ES-I3 (cell line): Measurements from ENCODE around the gene DNALI1.
"Not testable (repeated sequence)": the region's sequence is repeated elsewhere in the genome, so short reads cannot be mapped to it uniquely, and the experiment has no call there.

ENCODE experiments used
- H3K36me3 ChIP-seq: 2 replicates; pipeline ENCODE4 v1.6.1; 2013; ENCODE audit warnings: mild to moderate bottlenecking, low read length, control low read depth, moderate library complexity; ENCODE audit not compliant: insufficient read depth
- H3K4me1 ChIP-seq: 2 replicates; pipeline ENCODE4 v1.6.1; 2013; ENCODE audit warnings: mild to moderate bottlenecking, control low read depth, low read length; ENCODE audit not compliant: insufficient read depth
- H3K9ac ChIP-seq: 2 replicates; pipeline ENCODE4 v1.6.1; 2013; ENCODE audit warnings: low read depth, mild to moderate bottlenecking, low read length, moderate library complexity
- H3K9me3 ChIP-seq: 2 replicates; pipeline ENCODE4 v1.6.1; 2013; ENCODE audit warnings: mild to moderate bottlenecking, low read length, moderate library complexity; ENCODE audit not compliant: control insufficient read depth, insufficient read depth

The DNALI1 gene

DNA sequence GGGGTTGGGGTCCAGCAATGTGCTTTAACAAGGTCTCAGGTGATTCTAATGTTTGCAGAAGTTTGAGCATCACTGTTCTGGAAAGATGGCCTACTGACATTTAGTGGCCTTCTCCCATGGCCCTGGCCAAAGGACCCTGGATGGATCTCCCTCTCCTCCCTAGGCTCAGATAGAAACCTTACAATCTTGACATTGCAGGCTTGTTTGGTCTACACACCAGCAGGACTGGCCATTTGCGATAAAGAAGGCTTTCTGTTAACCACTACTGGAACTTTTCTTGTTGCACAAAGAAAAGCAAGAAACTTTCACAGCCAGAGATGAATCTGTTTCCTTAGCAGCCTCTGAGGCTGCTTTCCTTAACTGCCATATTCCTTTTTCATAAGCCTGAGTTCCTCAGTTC lies 6.2 kb downstream of the DNALI1 start:
- peaks cover 29% of the 10 kb centered on the region for H3K36me3 ChIP-seq
- no peak overlapping the region for H3K9ac ChIP-seq
- H3K4me1 ChIP-seq = no peaks in the 10 kb centered on the region
- H3K9me3 ChIP-seq = no peaks in the 10 kb centered on the region

DNA sequence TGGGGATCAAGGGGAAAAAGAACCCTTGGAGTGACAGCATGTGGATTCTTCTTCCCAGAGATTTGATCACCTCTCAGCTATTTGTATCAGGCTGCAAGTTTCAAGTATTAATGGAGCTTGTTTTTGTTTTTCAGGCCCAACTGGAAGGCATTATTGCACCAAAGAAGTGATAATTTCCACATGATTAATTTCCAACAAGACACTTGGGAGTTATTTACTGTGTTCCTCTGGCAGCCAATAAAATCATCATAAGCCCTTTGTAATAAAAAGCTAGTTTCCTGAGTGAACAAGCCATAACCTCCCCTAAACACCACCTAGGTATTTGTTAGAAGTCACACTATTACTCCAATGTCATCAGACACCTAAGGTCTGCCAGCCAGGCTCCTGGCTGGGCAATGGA lies 8.2 kb downstream of the DNALI1 start:
- Histone ChIP-seq H3K9ac (no peak overlapping the region), H3K4me1 (no peaks in the 10 kb centered on the region), H3K36me3 (peaks cover 46% of the 10 kb centered on the region), H3K9me3 (no peaks in the 10 kb centered on the region)

DNA sequence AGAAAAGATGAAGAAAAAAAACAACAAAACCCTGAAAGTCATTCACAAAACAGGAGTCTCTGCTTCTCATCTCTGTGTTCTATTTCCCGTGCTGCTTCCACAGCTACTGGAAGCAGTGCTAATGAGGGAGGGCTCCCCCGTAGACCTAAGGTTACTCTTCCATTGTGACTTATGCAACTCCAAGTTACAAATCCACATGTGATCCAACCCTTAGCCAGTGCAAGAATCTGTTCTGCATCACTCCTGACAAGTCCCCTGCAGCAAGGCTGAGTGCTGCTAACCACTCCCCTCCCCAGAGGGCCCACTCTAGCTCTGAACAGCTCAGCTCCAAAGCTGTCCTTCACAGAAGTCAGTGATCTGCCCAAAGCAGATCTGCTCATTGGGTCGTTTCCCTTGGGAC lies 10.3 kb downstream of the DNALI1 start:
- H3K9me3 ChIP-seq = no peaks in the 10 kb centered on the region
- peaks cover 53% of the 10 kb centered on the region for H3K36me3 ChIP-seq
- H3K4me1 ChIP-seq = no peaks in the 10 kb centered on the region
- no peak overlapping the region for H3K9ac ChIP-seq

DNA sequence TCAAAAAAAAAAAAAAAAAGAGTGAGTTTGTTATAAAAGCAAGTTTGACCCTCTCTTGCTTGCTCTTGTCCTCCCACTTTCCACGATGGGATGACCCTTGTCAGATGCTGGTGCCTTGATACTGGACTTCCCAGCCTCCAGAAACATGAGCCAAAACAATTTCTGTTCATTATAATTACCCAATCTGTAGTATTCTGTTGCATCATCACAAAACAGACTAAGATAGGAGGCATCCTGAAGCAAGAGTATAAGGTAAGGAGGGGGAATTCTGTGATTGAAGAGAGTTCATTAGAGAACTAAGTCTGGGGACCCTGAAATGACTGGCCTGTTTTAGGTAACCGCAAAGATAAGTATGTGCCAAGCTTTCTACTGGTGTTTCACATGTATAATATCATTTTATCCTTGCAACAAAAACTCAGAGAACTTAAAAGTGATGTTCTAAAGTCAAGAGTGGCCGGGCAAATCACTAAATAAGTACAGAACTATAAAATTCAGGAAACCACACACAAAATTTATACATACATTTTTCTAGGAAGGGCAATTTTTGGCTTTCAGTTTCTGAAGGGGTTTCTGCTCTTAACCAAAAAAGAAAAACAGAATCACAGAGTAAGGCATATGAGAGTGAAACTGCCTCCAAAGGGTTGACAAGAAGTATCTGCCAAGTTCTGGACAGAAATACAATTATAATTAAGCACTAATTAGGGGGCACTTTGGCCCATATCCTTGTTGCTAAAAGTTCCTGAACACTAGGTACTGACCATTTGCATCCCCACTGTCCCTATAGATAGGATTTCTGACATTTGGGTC lies 14.0 kb downstream of the DNALI1 start:
- H3K36me3 ChIP-seq = peaks cover 72% of the 10 kb centered on the region
- H3K4me1 ChIP-seq = no peaks in the 10 kb centered on the region
- H3K9me3 ChIP-seq = no peaks in the 10 kb centered on the region
- no peak overlapping the region for H3K9ac ChIP-seq

DNA sequence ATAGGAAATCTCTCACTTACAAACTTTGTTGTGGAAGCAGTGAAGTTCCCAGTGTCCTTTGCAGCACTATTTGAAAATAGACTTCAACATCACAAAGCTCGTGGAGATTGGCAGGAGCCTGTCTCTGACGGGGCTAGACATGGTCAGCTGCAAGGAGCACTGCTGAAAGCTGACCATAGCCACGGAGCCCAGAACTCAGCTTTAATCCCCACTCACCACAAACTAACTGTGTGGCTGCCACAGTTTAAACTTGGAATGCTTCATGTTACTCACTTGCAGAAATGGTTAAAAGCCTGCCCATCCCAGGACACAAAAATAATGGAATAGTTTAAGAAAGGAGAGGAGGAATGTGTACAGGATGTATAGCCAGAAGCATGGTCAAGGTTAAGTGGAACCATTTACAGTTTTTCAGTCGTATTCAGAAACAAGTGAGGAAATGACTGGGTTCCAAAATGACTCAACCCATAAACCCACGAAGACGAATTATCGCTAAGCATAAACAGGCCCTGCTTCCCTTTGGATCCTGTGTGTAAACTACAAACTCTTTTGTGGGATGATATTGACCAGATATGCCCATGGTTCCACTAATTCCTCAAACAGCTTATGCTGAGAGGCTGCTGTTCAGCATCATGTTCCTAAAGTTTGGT lies 18.2 kb downstream of the DNALI1 start:
- Histone ChIP-seq H3K9ac (no peak overlapping the region), H3K9me3 (no peaks in the 10 kb centered on the region), H3K4me1 (no peaks in the 10 kb centered on the region), H3K36me3 (peaks cover 44% of the 10 kb centered on the region)

DNA sequence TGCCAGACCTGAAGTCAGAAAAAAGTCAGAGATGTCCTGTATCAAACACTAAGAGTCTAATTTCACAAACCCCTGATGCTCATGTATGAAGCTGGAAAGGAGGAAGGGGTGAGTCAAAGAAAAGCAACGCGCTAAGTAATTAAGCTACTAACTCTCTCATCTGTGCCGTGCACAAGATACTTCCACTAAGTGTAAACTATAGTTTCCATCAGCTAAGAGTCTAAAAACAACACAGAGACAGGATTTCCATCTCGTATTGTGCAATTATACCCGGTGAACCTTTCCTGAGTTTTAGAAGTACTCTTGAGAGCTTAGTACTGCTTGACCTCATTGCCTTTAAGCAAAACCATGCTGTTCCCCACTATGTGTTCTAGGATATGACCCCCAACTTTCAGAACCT lies 19.0 kb downstream of the DNALI1 start:
- peaks cover 47% of the 10 kb centered on the region for H3K36me3 ChIP-seq
- no peaks in the 10 kb centered on the region for H3K9me3 ChIP-seq
- no peaks in the 10 kb centered on the region for H3K4me1 ChIP-seq
- no peak overlapping the region for H3K9ac ChIP-seq

DNA sequence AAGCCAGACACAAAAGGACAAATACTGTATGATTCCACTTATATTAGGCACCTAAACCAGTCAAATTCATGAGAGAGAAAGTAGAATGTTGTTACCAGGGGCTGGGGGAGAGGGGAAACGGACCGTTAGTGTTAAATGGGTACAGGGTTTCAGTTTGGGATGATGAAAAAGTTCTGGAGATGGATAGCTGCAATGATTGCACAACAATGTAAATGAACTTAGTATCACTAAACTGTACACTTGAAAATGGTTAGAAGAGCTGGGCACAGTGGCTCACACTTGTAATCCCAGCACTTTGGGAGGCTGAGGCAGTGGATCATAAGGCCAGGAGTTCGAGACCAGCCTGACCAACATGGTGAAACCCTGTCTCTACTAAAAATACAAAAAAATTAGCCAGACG lies 27.8 kb downstream of the DNALI1 start:
- H3K36me3 ChIP-seq = peaks cover 35% of the 10 kb centered on the region
- not testable (repeated sequence) for H3K9ac ChIP-seq, H3K9me3 ChIP-seq, H3K4me1 ChIP-seq

DNA sequence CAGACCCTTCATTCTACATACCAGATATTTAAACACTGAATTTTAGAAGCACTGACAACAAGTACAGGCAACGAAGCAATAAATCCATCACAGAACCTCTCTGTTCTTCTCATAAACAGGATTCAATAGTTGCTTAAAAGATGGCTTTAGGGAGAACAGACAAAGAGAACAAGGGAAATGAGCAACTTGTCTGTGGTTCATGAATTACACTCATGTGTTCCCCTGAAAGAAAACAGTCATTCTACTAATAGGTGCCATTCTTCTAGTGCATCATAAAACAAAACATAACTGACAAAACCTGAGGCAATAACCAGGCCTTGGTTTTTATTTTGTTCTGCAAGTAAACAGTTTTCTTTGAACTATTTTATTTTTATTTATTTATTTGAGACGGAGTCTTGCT lies 32.2 kb downstream of the DNALI1 start:
- Histone ChIP-seq H3K4me1 (no peaks in the 10 kb centered on the region), H3K9me3 (no peaks in the 10 kb centered on the region), H3K9ac (no peak overlapping the region), H3K36me3 (peaks cover 39% of the 10 kb centered on the region)

DNA sequence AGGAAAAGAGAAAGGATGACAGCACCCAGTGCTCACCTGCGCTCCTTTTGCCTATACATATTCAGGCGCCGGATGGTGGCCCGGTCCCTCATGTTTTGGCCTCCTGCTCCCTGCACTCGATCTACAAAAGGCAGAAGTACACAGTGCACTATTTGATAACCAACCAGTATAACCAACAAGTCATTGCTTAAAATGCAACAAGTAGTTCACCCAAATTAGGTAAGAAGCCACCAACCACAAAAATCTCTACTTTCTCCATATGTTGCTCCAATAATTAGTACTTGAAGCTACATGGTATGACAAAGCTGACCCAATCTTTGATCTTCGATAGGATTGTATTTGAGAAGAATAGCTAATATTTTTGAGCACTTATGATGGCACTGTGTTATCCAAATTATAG lies 37.0 kb downstream of the DNALI1 start:
- Histone ChIP-seq H3K9me3 (no peaks in the 10 kb centered on the region), H3K9ac (no peak overlapping the region), H3K4me1 (peaks cover 3% of the 10 kb centered on the region; the same call in 1 of the 2 replicates), H3K36me3 (peaks cover 23% of the 10 kb centered on the region)

DNA sequence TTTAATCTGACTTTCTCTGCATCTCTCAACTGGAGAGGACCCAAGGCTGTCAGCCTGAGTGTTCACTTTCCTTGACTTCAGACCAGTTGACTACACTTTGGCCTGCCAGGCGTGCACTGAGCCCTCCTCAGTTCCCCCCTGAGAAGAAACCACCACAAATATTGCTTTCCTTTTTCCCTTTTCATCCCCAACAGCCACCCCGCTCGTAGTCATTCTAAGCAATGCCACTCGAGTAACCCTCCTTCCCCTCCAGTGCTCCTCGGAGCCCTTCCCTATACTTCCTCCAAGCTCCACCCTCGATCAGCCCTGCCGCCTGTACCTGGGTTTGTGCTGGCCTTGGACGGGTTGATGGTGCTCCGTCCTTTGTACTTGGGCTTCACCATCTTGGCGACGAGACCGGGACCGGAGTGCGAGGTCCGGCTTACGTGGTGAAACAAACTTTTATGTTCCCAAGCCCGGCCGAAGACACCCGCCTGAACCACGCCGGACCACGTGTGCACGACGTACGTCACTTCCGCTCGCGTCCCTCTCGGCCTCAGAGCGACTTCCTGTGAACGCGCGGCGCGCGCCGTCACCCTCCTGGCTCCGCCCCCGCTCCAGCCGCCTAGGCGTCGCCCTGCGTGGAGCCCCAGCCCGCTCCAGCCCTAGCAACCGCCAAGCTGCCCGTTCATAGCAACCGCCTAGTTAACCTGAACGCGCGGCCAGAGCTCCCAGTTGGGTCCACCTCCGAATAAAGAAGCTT lies 38.9 kb downstream of the DNALI1 start, which contains the start of gene GNL2:
Gene GNL2 (minus strand): TSS at position 498 of the 742 bp plus-strand sequence. CDS start 115 bp downstream, at position 383.
- Histone ChIP-seq H3K9ac (peak within 1 kb of the TSS; percentile 95), H3K4me1 (peaks cover 3% of the 10 kb centered on the region; the same call in 1 of the 2 replicates), H3K36me3 (peaks cover 17% of the 10 kb centered on the region), H3K9me3 (no peaks in the 10 kb centered on the region)

DNA sequence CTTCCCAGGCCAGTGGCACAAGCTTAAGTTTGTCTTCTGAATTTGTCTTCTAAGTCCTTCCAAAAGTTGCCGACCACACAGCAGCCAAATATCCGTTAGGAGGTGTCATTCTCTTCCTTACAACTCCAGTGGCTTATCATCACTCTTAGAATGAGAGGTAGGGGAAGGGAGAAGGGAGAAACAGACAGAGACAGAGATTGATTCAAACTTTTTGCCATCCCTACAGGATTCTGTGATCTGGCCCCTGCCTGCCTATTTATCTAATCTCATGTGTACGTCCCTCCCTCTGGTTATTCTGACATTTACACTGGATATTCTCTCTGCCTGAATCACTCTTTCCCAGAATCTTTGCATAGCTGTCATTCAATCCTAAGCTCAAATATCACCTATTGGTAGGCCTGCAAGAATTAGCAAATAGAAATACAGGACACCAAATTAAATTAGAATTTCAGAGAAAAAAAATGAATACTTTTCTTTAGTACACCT lies 39.5 kb downstream of the DNALI1 start:
- H3K9me3 ChIP-seq = no peaks in the 10 kb centered on the region
- peaks cover 12% of the 10 kb centered on the region for H3K36me3 ChIP-seq
- peak overlapping the region; percentile 95; the same call in 1 of the 2 replicates for H3K9ac ChIP-seq
- peaks cover 3% of the 10 kb centered on the region; the same call in 1 of the 2 replicates for H3K4me1 ChIP-seq

DNA sequence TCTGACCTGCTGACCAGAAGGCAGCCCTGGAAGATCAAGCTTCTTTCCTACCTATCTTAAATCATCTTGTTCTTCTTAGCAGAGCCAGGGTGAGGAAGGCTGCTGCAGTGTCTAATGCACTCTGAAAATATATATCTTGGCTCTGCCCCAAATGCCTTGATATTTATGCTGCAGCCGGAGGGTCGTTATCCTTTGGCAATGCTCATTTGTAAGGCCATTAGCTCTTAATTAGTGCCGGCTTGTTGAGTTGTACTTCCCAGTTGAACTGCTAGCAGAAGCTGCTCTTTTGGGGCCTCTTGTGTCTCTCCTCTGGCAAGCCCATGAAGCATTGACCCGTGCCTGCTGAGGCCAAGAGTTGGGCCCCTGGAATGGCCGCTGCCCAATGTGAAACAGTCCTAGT lies 43.2 kb downstream of the DNALI1 start:
- no peaks in the 10 kb centered on the region for H3K4me1 ChIP-seq
- no peaks in the 10 kb centered on the region for H3K36me3 ChIP-seq
- no peaks in the 10 kb centered on the region for H3K9me3 ChIP-seq
- H3K9ac ChIP-seq = no peak overlapping the region

DNA sequence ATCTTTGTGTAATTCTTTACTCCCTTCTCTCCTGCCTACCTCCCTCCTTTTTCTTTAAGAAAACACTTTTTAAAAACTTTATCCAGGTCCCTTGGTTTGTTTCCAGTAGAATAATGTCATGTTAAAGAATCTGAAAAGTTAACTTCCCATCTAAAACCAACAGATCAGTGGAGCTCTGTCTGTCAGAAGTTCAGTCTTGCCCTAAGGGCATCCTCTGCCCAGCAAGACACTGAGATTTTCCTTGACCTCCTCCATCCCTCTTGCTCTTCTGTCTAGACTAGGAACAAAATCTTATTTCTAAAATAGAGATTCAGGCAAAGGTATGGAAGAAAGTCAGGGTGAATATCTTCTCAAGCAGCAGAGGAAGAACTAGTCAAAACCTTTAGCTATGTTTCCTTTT lies 44.7 kb downstream of the DNALI1 start:
- no peaks in the 10 kb centered on the region for H3K9me3 ChIP-seq
- H3K9ac ChIP-seq = no peak overlapping the region
- no peaks in the 10 kb centered on the region for H3K4me1 ChIP-seq
- H3K36me3 ChIP-seq = no peaks in the 10 kb centered on the region
